Measurements from ENCODE around the gene NEMP2.
"Not testable (repeated sequence)": the region's sequence is repeated elsewhere in the genome, so short reads cannot be mapped to it uniquely, and the experiment has no call there.

The NEMP2 gene

DNA sequence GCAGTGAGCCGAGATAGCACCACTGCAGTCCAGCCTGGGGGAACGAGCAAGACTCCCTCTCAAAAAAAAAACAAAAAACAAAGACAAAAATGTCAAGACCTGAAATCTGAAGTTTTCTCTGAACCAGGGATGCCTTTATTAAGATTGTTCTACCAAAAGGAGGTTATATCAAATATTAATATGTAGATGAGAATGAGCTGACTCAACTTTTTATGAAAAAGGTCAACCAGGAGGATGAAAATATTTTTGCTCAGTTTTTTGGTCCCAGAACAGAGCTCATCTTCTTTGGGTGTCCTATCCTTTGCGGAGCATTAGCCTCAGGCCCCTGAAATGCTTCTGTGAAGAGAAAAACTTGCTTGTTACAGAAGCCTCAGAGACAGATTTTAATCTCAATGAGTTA lies 44.0 kb downstream of the NEMP2 start:
- no peak for DNase-seq (ENCODE audit: low read depth in 2 of 2)

DNA sequence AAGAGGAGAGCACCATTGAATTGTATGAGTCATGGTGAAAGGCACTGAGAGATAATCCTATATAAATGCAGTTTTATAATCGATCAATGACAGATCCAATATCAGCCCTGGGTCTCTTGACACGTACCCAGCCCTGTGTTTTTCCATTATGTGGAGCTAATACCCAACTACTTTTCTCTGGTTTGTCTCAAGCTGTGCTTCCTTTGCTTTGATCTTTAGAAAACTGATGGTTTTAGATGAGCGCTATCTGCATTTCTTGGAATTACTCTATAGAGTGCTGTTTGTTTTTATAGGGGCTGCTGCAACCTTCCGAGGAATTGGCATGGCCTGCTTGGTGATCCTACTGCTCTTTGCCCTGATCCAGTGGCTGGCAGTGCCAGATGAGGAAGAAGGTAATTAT lies 45.0 kb downstream of the NEMP2 start:
- DNase-seq (ENCODE audit: low read depth in 2 of 2) = no peak

DNA sequence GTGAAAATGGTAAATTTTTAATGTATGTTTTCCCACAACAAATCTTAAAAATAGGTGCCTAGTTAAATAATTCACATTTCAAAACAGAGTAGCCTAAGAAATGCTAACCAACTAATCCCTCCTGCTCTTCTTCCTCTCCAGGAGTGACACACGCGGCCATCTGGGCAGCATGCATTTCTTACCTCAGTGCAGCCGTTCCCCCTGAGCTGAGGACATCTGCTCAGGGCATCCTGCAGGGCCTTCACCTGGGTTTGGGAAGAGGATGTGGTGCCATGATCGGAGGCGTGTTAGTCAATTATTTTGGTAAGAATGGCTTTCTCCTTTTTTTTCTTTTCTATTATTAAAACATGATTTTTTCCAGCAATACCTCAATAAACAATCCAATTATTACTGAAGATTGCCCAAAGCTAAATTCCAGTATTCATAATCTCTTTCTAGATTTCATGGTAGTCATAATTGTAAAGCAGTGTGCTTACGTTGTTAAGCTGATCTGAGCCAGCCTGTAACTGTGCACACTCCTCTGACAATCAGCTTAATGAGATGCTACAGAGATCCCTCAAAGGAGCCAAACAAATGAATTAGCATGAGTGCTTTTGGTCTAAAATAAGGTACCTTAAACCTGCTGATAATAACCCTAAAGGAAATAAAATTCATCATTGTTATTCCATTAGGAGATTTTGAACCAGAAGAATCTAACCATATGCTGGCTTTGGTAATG lies 45.8 kb downstream of the NEMP2 start:
- DNase-seq (ENCODE audit: low read depth in 2 of 2) = no peak

DNA sequence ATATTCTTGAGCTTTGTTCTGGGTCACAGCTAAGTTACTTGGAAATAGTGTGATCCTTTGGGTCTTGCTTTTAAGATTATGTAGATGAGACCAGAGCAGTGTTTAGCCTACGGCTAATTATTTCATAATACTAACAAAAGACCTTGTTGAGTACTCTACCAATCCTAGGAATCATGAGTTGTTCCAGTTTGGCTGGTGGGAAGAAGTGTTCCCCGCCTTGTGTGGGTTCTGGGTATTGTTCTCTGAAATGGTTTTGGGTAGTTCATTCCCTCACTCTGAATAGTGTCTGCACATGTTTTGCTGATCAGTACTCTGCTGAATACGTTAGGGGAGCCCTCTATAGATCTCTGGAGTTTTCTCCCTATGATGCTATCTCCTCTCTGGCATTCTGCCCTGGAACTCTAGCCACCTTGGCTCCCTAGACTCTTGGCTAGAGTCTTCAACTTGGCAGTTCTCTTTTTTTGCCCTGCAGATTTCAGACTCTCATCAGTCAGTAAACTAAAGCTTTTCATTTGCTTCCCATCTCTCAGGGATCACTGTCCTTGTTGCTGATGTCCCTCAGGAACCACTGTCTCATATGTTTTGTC lies 48.4 kb downstream of the NEMP2 start:
- DNase-seq (ENCODE audit: low read depth in 2 of 2) = no peak

DNA sequence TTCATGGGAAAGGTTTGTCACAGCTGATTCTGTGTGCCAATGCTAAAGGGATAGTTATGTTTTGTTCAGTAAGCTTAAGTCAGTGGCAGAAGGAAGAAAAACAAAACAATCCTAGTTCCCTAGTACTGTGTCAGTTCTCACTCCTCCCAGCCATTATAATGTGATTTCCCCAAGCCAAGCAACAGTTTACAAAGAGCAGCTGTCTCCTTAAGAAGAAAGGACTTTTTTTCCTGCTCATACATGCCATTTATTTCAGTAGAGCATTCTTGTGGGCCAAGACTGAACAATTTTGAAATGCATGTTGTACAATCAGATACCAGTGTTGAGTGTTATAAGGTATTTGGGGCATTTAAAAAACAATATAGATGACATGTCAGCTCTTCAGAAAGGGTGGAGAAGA lies 52.1 kb downstream of the NEMP2 start:
- DNase-seq (ENCODE audit: low read depth in 2 of 2) = no peak

DNA sequence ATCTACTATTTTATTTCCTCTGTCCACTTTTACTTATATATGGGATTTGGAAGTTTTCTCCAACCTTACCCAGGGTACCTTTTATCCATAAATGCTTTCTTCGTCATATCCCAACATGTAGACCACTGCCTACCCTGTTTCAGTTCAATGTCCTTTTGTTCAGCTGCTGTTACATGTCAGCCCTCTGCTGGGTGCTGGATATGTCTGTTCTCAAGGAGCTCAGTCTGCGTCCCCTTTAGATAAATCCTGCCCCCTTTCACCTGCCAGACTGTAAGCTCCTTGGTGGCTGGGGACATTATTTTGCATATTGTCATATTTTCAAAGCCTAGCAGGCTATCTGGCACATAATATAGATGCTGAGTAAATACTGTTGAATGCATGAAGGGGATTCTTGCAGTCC lies 53.2 kb downstream of the NEMP2 start:
- no peak for DNase-seq (ENCODE audit: low read depth in 2 of 2)

DNA sequence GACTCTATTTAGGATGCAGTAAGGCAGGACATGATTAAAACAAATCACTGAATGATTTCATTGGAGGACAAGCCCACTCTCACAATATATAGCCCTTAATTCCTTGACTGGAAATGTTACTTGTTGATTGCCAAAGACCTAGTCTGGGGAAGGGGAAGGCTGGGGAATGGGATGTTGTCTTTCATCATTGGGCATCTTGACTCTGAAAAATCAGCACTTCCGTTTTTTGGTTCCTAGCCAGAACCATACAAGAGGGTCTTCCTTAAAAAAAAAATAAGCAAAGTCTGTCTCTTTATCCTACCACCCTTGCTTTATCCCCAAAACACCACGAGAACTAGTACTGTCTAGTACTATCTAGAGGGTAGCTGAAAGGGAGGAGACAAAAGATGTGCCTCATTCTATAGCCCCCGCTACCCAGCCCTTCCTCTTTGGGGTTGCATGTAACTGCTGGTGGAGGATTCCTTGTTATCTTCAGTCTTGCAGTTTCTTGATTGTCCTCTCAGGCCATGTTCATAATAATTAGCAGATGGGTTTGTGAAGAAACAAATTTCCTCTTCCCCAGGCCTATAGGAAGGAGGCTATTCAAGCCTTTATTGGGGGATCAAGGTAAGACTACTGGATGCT lies 55.8 kb downstream of the NEMP2 start:
- DNase-seq (ENCODE audit: low read depth in 2 of 2) = no peak

DNA sequence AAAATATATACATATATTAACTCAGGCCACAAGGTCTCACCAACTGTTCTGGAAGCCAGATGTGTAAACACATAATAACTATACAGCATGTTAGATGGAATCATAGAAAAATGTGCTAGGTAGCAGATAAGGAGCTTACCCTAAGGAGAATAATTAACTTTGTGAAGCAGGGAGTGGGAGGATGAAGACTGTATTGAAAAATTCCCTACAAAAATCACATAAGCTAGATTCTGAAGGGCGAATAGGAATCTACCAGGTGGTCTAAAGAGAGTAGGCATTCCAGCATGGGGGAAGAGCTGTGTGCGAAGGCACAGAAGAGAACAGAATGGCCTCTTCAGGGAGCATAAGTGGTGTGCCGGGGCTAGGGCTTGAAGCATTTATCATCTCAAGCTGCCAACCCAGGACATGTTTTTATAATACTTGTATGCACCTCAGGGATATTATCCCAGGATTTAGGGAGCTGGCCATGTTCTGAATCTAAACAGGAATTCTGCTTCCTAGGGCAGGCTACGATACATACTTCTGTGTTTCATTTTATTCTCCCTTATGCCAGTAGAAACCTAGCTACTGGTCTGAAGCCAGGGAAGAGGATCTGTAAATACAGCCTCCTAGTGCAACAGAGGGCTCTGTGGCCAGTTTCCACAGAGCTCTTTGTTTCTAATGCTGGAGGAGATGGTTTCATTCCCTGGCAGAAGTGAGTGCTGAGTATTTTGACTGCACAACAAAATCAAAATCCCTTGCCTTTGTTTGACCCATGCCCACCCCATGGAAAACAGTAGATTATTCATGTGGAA lies 56.7 kb downstream of the NEMP2 start:
- no peak for DNase-seq (ENCODE audit: low read depth in 2 of 2)

DNA sequence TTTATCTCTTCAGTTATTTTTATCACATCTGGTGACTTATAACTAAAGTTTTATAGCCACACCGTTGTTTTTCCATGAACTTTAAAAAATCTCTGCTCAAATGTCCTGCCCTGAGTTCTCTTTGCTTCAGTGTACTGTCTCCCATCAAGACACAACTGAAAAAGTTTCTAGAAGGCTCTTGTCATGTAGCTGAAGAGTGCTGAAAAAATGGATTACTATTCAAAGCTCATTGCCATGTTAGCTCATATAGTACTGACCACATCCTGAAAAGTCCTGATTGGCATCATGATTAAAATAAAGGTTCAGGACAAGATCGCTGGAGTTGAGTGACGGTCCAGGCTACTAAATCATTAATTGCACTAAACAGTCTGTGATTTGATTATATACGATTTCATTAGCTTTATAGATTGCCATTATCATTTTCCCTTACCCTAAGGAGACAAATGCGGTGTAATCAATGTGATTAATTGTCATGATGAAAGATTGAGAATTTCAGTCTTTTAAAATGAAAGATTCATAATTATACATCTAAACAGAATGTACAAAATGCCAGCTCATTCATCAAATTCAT lies 64.2 kb downstream of the NEMP2 start:
- no peak for DNase-seq (ENCODE audit: low read depth in 2 of 2)

DNA sequence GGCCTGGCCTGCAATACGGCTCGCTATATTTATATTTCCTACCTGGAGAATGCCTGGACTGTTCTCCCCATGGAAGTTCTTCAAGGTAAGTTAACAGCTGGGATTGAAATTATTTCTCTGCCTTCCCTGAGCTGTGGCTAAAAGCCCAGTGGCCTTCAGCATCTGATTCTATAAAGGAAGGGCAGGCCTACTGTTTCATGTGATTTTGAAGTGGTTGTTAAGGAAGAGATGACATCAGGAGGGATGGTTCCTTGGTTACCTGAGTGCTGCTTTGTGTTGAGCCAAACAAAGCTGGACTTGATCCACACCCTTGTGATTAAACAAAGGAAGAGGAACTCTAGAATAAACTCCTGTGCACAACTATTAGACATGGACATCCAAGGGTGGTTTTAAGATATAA lies 64.8 kb downstream of the NEMP2 start:
- DNase-seq (ENCODE audit: low read depth in 2 of 2) = no peak

DNA sequence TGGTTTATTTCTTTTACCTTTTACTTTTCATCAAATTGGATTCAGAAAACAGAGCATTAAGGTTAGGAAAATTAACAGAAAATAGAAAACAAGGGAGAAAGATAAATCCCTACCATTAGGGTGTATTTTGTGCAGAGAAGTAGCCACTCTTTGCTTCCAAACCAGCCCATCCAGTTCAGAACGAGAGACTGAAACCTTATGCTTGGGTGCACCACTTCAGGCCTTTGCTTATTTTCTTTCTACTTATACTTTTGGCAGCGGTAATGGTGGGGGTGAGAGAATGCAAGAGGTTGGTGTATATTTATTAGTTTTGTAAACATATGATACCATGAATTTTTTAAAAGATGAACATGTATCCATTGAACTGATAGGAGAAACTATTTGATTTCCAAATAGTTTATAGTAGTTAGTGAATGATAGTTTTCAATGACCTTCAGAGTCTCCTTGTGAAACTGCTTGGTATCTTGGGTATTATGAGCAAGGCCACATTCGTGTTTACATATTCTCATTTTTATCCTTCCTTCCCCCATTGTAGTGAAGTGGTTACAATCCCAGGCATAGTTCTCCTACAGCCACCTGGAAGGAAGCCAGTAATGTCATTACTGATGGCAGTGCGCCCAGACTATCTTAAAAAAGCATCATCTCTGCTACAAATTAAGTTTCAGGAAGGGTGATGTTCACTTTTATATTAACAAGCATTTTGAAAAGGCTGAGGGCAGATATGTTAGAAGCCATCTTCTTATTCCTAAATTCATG lies 65.5 kb downstream of the NEMP2 start:
- no peak for DNase-seq (ENCODE audit: low read depth in 2 of 2)

DNA sequence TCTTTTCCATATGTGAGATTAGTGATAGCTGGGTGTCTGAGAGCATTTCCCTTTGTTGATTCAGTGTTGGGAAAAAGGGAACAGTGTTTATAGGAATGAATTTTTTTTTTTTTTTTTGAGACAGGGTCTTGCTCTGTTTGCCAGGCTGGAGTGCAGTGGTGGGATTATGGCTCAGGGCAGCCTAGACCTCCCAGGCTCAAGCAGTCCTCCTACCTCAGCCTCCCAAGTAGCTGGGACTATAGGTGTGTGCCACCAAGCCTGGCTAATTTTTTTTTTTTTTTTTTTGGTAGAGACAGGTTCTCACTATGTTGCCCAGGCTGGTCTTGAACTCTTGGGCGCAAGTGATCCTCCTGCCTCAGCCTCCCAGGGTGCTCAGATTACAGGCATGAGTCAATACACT lies 66.2 kb downstream of the NEMP2 start:
- not testable (repeated sequence) for DNase-seq (ENCODE audit: low read depth in 2 of 2)

DNA sequence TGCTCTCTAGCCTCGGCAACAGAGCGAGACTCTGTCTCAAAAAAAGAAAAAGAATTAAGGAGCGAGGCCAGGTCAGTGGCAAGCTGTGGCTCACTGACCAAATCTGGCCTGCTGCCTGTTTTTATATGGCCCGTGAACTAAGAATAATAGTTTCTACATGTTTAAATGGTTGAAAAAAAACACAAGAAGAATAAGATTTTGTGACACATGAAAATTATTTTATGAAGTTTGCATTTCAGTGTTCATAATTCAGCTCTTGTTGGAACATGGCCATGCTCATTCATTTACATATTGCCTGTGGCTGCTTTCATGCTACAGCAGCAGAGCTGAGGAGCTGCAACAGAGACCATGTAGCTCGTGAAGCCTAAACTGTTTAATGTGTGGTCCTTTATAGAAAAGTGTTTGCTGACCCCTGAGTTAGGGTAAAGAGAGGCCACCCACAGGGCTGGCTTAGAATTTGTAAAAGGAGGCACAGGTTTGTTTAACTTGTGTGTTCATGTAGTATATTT lies 66.9 kb downstream of the NEMP2 start:
- DNase-seq (ENCODE audit: low read depth in 2 of 2) = no peak

DNA sequence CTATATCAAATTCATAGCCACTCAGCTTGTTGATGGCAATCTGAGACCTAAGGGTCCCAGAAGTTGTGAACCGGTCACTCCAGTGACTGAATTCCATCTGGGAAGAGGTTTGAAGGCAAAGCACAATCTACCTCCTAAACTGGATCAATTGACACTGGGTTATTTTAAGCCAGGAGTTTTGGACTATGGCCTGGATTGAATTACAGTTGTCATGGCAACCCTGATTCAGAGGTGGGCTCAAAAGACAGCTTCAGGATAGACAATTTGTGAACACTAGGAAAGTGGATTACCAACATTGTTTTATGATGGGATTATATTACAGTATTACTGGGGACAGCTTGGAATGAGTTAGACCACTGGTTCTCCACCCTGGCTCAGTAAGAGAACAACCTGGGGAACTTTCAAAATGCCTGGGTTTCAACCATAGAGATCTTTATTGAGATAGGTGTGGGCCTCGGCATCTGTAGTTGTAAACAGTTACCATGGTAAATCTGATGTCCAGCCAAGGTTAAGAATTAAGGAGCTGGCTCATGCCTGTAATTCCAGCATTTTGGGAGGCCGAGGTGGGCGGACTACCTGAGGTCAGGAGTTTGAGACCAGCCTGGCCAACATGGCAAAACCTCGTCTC lies 67.6 kb downstream of the NEMP2 start:
- DNase-seq (ENCODE audit: low read depth in 2 of 2) = no peak

DNA sequence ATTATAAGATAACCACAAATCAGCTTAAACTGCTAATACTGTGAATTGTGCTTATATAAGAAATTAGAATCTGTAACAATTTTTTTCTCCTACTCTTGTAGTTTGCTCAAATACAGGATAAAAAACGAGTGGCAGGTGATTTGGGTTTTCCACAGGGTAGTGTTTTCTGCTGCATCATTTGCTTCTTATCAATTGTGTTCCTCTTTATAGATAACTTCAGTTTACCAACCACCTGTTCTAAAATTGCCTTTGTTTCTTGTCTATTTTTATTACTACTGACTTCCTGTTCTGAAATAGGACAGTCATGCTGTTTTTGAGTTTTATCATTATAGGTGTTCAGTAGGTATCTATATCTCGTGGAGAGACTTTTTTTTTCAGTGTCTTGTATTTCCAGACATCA lies 69.5 kb downstream of the NEMP2 start:
- no peak for DNase-seq (ENCODE audit: low read depth in 2 of 2)

DNA sequence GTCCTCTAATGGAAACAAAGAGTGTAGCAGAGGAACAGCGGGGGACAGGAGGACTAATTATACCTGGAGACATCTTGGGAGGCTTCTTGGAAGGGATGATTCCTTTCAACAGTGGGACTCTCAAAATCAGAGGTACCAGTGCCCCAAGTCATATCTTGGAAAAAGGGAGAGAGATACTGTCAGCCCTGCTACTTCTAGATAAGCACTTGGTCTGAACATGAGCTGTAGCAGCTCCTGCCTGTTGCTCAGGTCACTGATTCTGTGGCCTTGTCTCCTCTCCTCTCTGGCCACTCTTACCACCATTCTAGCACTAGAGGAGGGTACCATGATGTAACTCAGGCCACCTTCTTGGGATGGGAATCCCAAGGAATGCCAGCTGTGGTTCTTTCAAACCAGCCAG lies 71.9 kb downstream of the NEMP2 start:
- no peak for DNase-seq (ENCODE audit: low read depth in 2 of 2)

DNA sequence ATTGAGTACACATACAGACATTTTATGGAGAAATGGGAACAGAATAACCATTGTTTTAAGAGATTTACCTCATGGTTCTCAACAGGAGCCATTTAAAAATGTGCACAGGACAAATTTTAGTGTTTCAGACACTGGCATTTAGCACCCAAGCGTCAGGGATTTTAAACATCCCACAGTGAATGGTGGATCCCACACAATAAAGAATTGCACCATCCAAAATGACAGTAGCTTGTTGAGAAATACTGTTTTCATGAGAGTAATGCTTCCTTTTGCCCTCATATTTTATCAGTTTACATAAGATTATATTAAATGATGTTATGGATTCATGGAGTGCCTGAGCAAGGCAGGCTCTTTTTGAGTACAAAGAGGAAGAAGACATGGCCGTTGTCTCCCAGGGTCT lies 72.3 kb downstream of the NEMP2 start:
- DNase-seq (ENCODE audit: low read depth in 2 of 2) = no peak

DNA sequence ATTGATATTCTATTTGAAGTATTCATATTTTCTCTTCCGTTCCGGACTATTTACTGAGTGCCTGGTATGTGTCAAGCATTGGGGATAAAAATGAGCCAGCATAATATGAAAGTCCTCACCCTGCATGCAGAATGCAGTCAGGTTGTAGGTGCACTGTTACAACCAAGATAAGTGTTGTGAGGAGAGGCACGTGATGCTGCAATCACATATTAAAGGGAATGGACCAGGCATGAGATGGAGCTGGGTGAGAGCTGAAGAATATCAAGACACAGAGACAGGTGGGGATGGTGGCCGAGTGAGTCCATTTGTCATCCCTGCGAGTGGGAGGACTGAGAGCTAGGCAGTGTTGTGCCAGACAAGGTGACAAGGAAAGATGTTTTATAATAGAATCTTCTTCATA lies 74.0 kb downstream of the NEMP2 start:
- no peak for DNase-seq (ENCODE audit: low read depth in 2 of 2)

DNA sequence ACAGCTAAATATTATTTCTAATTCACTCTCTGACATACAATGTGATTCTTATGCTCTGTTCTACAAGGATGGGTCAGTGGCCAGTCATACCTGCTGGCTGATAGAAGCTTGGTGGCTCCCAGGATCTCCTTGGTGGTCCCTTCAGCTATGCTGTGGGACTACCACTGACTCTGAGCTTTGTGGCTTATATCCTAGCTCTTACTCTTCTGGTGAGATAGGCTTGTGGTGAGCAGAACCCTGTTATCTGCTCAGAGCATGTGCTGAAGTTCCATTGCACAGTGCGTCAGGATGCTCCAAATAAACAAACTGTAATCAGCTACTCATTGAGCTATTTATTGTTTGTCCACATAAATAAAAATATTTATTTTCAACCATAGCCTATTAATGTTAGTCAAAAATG lies 74.6 kb downstream of the NEMP2 start:
- DNase-seq (ENCODE audit: low read depth in 2 of 2) = no peak

DNA sequence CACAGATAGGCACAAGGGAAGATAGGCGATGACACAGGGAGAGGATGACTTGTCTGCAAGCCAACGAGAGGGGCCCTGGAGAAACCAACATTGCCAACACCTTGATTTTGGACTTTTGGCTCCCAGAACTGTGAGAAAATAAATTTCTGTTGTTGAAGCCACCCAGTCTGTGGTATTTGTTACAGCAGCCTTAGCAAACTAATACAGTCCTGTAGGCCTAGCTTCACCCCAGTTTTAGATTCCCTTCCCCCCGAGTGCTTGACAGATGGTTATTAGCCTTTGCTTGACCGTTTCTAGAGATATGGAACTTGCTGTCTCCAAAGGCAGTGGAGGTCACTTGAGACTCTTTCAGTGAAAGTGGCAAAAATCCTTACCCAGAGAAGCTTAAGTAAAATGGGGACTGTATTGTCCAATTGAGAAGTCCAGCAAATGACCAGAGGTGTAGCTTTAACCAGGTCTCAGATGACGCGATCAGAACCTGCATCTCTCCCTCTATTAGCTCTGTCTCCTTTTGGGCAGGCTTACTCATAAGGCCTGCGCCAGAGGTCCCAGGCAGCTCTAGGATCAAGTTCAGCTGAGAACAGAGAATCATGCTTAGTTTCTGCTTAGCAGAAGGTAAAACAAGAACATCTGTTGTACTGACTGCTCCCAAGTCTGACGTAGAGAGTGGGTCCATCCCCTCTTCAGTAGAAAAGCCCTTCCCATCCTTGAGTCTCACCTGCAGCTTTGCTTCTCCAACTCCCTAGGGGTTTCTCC lies 76.0 kb downstream of the NEMP2 start:
- no peak for DNase-seq (ENCODE audit: low read depth in 2 of 2)
